ENCODE results near the gene NAT8L. TPM values are rescaled to one million over a fixed set of nuclear protein-coding genes. Genes with fewer than 3 reads are reported as not detected.

The NAT8L gene
- total RNA-seq, 4 donors from 2014 or later: 0.14 to 1.9 (median 0.64) TPM; not detected in 1

- TF ChIP-seq POLR2A (IDR thresholded peaks at IDR 0.05) (no peak), CTCF (IDR thresholded peaks at IDR 0.05) (no peak), EP300 (IDR thresholded peaks at IDR 0.05; ENCODE audit: low read depth) (no peak), POLR2AphosphoS5 (IDR thresholded peaks at IDR 0.05) (no peak)
- WGBS, 2 donors (ENCODE audit: low coverage in 1 of 2): 87 to 94% methylated on average over 7 to 13 of the region's 26 CpGs
- H3K9me3 ChIP-seq: no peaks in the 10 kb centered on the region
- H3K27me3 ChIP-seq: peaks cover 9% of the 10 kb centered on the region
- H3K4me3 ChIP-seq: no peak overlapping the region
- H3K36me3 ChIP-seq: no peaks in the 10 kb centered on the region
- H3K27ac ChIP-seq: no peak overlapping the region
- no peaks in the 10 kb centered on the region for H3K4me1 ChIP-seq
- DNase-seq: no peak
- intact Hi-C loops (cut with DNase I; ENCODE audit: low total_unique reads): no loop called here
- in situ Hi-C loops (cut with MboI; ENCODE audit: low pct_ligation_motif_present in 1 of 4, low pct_unique_long_range_greater_than_20kb in 1 of 4, low sequenced_read_pairs in 3 of 4): no loop called here
Measured at GRCh38 chr4:2067446-2068197, 8.5 kb downstream of the NAT8L start.

DNA sequence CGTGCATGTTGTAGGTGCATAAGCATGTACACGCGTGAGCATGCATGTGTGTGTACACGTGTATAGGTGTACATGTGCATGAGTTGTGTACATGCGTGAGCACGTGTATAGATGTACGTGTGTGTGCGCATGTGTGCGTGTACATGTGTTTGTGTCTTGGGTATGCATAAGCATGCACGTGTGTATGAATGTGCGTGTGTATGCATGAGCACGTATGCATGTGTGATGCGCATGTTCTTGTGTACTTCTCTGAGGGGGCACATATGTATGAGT is 9.0 kb downstream of the NAT8L start:
- peaks cover 7% of the 10 kb centered on the region for H3K27me3 ChIP-seq
- H3K9me3 ChIP-seq: no peaks in the 10 kb centered on the region
- H3K27ac ChIP-seq: no peak overlapping the region
- in situ Hi-C loops (cut with MboI; ENCODE audit: low pct_ligation_motif_present in 1 of 4, low pct_unique_long_range_greater_than_20kb in 1 of 4, low sequenced_read_pairs in 3 of 4) (no loop called here), intact Hi-C loops (cut with DNase I; ENCODE audit: low total_unique reads) (no loop called here)
- TF ChIP-seq POLR2A (IDR thresholded peaks at IDR 0.05) (no peak), CTCF (IDR thresholded peaks at IDR 0.05) (no peak), EP300 (IDR thresholded peaks at IDR 0.05; ENCODE audit: low read depth) (no peak), POLR2AphosphoS5 (IDR thresholded peaks at IDR 0.05) (no peak)
- H3K4me1 ChIP-seq: no peaks in the 10 kb centered on the region
- no peak overlapping the region for H3K4me3 ChIP-seq
- H3K36me3 ChIP-seq: no peaks in the 10 kb centered on the region
- WGBS, 2 donors (ENCODE audit: low coverage in 1 of 2): 96 to 100% methylated on average over 13 of the region's 13 CpGs
- no peak for DNase-seq

GRCh38 chr4:2068566-2068965 is 9.4 kb downstream of the NAT8L start:
- WGBS, 2 donors (ENCODE audit: low coverage in 1 of 2): 87% methylated on average over 11 of the region's 11 CpGs; no CpG with 5 or more reads in 1 of the 2 donors
- H3K27me3 ChIP-seq: peaks cover 5% of the 10 kb centered on the region

More at GRCh38 chr4:2068566-2068965, 9.4 kb downstream of the NAT8L start:
- H3K4me3 ChIP-seq: no peak overlapping the region
- no peak for DNase-seq
- no peak for TF ChIP-seq POLR2AphosphoS5 (IDR thresholded peaks at IDR 0.05)
- TF ChIP-seq CTCF (IDR thresholded peaks at IDR 0.05): no peak
- TF ChIP-seq EP300 (IDR thresholded peaks at IDR 0.05; ENCODE audit: low read depth): no peak
- no peak for TF ChIP-seq POLR2A (IDR thresholded peaks at IDR 0.05)
- no peak overlapping the region for H3K27ac ChIP-seq
- H3K4me1 ChIP-seq: no peaks in the 10 kb centered on the region
- in situ Hi-C loops (cut with MboI; ENCODE audit: low pct_ligation_motif_present in 1 of 4, low pct_unique_long_range_greater_than_20kb in 1 of 4, low sequenced_read_pairs in 3 of 4): no loop called here
- intact Hi-C loops (cut with DNase I; ENCODE audit: low total_unique reads): no loop called here
- no peaks in the 10 kb centered on the region for H3K36me3 ChIP-seq
- no peaks in the 10 kb centered on the region for H3K9me3 ChIP-seq
